AG04449 (cell line): ENCODE measurements around the gene CHORDC1.

ENCODE experiments used
- CTCF ChIA-PET: fragments of 350-600 bp; formaldehyde crosslinking; extraction: SDS; loops from one replicate; lab custom pipeline; 2021; ENCODE audit warnings: antibody characterized with exemption; lab: Yijun Ruan, JAX
- POLR2A ChIA-PET: fragments of 400-600, 350-600 bp; formaldehyde crosslinking; extraction: SDS; loops from one replicate; lab custom pipeline; 2020; ENCODE audit warnings: antibody characterized with exemption, inconsistent platforms; lab: Yijun Ruan, JAX
- DNase-seq: peaks from one replicate; pipeline ENCODE4 v3.0.0-alpha.2; 2010; ENCODE audit warnings: low read depth, low spot score
- H3K4me3 ChIP-seq: 2 replicates; pipeline ENCODE4 v1.5.1; 2011; ENCODE audit warnings: low read depth, mild to moderate bottlenecking, control low read depth, low read length
- CTCF ChIP-seq: IDR thresholded peaks from one replicate; pipeline ENCODE4 v1.5.1; 2011; ENCODE audit warnings: mild to moderate bottlenecking, moderate library complexity, low read length, control low read depth, inconsistent platforms; ENCODE audit not compliant: insufficient read depth; ENCODE audit errors: missing control alignments

The CHORDC1 gene

GRCh38 chr11:90222459-90223247 lies at the start of gene CHORDC1:
TSS of gene CHORDC1 (minus strand) at chr11:90223049. CDS start at chr11:90222954, 95 bp downstream.
- ChIA-PET CTCF (interaction anchor here (1.5 kb wide), 1 partner anchor 18 kb away, joined by 6 read pairs; no protein-coding TSS in a partner anchor), POLR2A (interaction anchor here (0.6 kb wide), 1 partner anchor 17 kb away, joined by 3 read pairs; no protein-coding TSS in a partner anchor)
- no peak for DNase-seq
- no peak for TF ChIP-seq CTCF
- H3K4me3 ChIP-seq: peak within 1 kb of the TSS; percentile 80

GRCh38 chr11:90257158-90257525 lies 34.3 kb upstream of the CHORDC1 start:
- no peak for DNase-seq
- POLR2A ChIA-PET: no interaction called here
- no peak overlapping the region for H3K4me3 ChIP-seq
- CTCF ChIA-PET: no interaction called here
- no peak for TF ChIP-seq CTCF

GRCh38 chr11:90256404-90257157 lies 33.7 kb upstream of the CHORDC1 start:
- DNase-seq: no peak
- ChIA-PET CTCF (no interaction called here), POLR2A (no interaction called here)
- no peak overlapping the region for H3K4me3 ChIP-seq
- no peak for TF ChIP-seq CTCF

GRCh38 chr11:90254065-90254464 lies 31.2 kb upstream of the CHORDC1 start:
- CTCF ChIA-PET: no interaction called here
- TF ChIP-seq CTCF: no peak
- POLR2A ChIA-PET: no interaction called here
- H3K4me3 ChIP-seq: no peak overlapping the region
- no peak for DNase-seq

GRCh38 chr11:90252053-90252452 lies 29.2 kb upstream of the CHORDC1 start:
- TF ChIP-seq CTCF: no peak
- DNase-seq: no peak
- ChIA-PET CTCF (no interaction called here), POLR2A (no interaction called here)
- no peak overlapping the region for H3K4me3 ChIP-seq

- no peak for DNase-seq
- TF ChIP-seq CTCF: no peak
- CTCF ChIA-PET: no interaction called here
- POLR2A ChIA-PET: no interaction called here
- no peak overlapping the region for H3K4me3 ChIP-seq
These were observed 28.8 kb upstream of the CHORDC1 start for GRCh38 chr11:90251599-90251998.
